ENCODE results near the gene PAAF1.
A peak's percentile ranks its signal among the peaks of the same experiment; 100 is the strongest.

Gene PAAF1, protein sequence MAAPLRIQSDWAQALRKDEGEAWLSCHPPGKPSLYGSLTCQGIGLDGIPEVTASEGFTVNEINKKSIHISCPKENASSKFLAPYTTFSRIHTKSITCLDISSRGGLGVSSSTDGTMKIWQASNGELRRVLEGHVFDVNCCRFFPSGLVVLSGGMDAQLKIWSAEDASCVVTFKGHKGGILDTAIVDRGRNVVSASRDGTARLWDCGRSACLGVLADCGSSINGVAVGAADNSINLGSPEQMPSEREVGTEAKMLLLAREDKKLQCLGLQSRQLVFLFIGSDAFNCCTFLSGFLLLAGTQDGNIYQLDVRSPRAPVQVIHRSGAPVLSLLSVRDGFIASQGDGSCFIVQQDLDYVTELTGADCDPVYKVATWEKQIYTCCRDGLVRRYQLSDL

DNA sequence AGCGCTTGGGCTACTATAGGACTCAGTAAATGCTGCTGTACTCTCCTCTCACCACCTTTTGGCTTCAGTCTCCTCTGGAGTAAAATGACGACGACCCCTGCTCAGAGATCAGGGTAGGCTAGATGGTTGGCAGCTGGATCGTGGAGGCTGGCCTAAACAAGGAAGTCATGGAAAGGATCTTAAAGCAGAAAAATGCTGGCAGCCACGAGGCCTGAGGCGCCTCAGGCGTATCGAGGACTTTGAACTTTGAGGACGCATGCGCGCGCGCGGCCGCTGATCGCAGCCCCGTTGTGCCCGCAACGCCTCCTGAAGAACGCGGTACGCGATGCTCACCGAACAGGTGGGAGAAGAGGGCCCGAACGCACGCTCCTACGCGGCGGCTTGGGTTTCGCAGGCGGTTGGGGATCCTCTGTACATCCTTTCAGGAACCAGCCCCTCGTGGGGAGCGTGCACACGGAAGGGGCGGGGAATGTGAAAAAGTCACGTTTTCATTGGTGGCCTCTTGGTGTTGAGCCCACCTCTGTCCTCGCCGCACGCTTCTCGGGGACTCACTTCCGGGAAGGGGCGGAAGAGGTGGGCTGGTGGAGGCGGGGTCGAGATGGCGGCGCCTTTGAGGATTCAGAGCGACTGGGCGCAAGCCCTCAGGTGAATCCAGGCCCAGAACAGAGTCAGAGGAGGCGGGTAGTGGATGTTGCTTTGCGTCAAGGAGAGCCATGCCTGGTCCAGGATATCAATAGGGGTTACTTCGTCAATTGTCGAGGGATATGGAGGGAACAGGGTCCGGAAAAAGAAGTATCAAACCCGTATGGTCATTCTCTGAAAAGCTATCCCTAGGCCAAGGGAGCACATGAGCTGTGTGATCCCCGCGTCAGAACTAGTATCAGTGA is at the start of gene PAAF1, which contains the start of gene COA4:
TSS of gene PAAF1 (plus strand) at position 576 of the 887 bp plus-strand sequence. CDS start at position 599, 23 bp downstream.
TSS of gene COA4 (minus strand) at position 423 of the 887 bp plus-strand sequence. CDS start 3,468 bp downstream, outside the sequence.
- DNase-seq (ENCODE audit: low read depth in 2 of 3, low spot score in 1 of 3): peak; percentile 92 to 95 (median 93)

DNA sequence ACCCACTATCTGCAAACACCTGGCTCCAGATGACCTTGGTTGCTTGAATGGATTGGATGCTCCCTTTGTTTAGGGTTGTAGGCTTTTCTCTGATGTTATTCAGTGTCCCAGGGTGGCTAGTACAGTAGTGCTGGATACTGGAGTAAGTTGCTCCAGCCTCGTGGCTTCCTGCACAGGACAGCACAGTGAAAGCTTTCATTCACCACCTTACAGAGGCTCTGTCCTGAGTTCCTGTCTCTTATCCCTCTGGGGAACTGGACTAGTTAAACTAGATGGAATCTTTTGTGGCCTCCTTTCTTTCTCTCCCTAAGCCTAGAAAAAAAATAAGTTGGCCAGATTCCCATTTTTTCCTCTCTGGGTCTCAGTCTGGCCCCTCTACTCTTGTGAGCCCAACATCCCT is 46.5 kb upstream of the PAAF1 start:
- no peak for DNase-seq (ENCODE audit: low read depth in 2 of 3, low spot score in 1 of 3)

DNA sequence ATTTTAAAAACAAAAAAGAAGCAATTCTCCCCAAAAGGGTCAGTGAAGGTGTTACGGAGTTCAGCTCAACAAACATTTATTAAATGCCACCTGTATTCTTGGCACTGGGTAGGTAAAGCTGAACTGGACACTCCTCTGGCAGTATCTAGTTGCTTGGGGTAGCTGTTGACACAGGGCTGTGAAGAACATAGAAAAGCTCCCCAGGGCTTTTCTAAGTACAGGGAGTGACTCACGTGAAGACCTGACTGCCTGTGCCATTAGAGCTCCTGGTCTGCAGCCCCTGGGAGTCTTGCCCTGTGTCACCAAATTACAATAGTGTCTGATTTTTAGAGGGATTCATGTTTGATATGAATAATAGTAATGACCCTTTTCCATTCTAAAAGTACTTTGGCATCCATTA is 43.7 kb upstream of the PAAF1 start:
- DNase-seq (ENCODE audit: low read depth in 2 of 3, low spot score in 1 of 3): no peak

DNA sequence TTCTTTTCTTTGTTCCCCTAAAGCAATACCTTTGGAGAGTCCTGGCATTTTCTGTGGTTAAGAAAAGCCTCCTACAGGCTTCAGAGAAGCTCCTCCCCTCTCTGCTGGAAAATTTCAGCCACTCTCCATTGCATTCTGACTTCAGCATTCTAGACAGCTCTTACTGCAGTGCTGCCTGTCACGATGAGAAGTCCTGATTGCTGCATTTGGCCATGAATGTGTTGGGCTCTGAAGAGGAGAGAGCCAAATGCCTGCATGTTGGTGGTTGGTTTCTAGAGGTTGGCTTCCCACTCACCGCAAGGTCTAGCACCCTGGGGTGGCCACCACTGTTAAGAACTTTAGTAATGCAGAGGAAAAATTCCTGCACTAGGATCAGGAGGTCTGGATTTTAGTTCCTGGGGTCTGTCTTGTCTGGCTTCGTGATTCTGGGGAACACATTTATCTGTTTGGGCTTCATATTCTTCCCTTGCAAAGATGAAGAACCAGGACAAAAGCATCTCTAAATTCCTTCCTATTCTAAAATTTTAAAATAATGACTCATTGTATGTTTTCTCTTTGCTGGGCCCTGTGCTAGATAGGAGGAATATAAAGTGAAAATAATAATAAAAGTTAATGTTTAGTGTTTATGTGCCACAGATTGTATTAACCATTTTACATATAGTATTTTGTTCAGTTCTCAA is 38.2 kb upstream of the PAAF1 start:
- DNase-seq (ENCODE audit: low read depth in 2 of 3, low spot score in 1 of 3): no peak

DNA sequence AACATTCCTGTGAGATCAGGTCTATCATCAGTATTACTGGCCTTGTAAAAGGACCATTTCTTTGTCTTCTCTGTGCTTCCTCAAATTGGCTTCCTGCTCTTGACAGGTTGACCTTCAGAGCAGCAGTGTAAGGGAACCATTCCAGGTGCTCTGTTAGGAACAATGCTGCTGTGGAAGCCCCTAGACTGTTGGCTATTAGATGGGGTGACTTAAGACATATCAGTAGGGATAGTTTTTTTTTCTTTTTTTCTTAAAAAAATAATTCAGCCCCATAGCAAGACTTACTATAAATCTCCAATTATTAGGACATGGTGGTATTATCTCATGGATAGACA is 37.7 kb upstream of the PAAF1 start:
- DNase-seq (ENCODE audit: low read depth in 2 of 3, low spot score in 1 of 3): no peak

DNA sequence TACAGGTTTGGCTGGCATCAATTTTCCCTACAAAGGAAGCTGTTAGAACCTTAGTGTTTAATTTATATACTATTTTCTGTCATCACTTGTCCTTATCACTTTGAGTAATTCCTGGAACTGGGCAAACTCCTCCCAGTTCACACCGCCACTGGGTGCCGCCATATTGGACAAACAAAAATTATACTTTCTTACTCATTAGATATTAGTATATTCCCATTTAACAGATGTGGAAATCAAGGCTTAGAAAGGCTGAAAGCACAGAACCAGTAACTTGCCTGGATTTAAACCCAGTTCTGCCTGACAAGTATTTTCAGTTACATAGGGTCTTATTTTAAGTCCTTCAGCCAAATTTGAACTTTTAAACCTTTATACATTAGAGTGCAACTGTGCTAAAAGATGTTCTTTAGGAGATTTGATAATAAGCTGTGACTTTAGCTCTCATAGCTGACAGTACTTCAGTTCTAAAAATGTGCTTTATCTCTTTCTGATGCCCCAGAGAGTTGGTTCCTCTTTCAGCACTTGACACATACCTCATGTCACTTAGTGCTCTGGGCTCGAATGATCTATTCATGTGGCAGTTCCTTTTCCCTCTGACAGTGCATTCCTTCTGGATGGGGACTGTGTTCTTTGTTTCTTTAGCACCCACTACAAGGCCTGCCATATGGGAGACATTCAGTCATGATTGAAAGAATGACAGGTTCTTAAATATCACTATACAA is 25.6 kb upstream of the PAAF1 start:
- no peak for DNase-seq (ENCODE audit: low read depth in 2 of 3, low spot score in 1 of 3)

DNA sequence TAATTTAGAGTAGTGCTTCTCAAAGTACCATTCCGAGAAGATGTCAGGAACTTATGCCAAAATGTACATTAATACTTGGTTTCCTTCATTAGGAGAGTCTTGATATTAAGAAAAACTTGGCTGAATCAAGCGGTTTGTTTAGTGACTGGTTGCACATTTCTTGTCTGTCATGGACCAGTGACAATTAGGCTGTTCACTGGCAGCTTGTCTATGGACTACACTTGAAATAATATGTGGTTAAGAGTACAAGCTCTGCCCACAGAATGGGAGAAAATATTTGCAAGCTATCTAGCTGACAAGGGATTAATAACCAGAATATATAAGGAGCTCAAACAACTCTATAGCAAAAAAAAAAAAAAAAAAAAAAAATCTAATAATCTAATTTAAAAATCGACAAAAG is 24.8 kb upstream of the PAAF1 start:
- DNase-seq (ENCODE audit: low read depth in 2 of 3, low spot score in 1 of 3): no peak

DNA sequence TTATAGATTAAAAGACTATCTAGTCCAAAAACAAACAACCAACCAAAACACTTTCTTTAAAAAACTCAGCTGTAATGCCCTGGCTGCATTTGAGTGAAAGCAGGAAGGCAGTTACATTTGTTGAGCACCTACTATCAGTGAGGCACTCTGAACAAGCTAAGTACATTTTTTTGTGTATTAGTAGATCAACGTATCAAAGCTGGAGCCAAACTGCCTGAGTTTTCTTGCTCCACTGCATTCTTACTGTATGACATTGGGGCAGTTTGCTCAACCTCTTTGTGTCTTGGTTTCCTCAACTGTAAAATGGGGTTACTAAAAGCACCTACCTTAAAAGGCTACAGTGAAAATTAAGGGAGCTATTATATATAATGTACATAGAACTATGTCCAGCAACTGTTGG is 22.1 kb upstream of the PAAF1 start:
- no peak for DNase-seq (ENCODE audit: low read depth in 2 of 3, low spot score in 1 of 3)

DNA sequence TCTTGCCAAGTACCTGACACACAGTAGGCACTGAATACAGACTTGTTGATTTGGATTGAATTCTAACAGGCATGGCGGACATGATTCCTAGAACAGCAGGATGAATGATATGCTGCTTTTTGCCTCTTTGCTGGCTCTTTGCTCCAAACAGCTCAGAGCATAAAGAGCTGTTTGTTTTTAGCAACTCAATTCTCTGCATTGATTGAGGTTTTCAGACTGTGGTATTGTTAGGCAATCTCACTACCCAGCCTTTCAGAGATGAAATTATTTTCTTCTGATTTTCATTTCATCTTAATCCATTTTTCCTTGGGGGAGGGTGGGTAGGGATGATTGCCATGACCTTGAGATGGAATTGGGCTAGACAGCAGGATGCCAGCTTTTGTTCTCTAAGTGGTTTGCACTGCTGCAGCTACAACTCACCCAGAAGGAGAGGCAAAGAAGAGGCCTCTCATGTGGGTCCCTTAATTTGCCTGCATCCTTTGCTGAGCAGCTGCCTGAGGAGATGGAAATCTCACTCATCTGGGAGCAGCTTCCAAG is 20.7 kb upstream of the PAAF1 start:
- no peak for DNase-seq (ENCODE audit: low read depth in 2 of 3, low spot score in 1 of 3)

DNA sequence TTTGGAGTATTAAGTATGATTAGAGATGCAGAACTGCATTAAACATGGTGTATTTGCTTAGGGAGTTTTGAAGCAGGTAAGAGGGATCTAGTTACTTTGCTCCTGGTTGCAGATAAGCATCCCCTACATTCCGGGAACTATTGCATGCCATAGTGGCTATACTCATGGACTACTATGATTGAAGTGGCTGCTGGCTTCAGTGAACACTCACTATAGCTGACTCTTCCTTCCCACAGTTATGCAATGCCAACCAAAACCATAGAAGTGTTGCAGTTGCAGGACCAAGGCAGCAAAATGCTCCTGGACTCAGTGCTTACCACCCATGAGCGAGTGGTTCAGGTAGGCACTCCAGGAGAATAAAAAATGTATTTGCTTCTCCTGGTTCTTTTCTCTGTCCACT is 17.1 kb upstream of the PAAF1 start:
- DNase-seq (ENCODE audit: low read depth in 2 of 3, low spot score in 1 of 3): no peak

DNA sequence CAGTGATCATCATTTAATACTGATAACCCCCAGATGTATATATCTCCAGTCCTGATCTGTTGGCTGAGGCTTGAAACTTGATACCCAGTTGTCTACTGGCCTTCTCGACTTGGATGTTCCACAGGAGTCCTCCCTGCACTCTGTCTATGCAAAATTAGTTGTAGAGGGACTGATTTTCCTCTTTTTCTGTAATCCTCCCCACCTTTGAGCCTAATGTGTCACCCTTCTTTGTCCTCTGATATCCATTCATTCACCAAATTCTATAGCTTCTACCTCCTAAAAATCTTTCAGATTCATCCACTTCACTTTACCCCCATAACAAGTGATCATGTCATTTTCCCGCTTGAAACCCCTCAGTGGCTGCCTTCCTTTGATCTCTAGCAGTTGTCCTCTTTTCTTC is 16.6 kb upstream of the PAAF1 start:
- DNase-seq (ENCODE audit: low read depth in 2 of 3, low spot score in 1 of 3): no peak

DNA sequence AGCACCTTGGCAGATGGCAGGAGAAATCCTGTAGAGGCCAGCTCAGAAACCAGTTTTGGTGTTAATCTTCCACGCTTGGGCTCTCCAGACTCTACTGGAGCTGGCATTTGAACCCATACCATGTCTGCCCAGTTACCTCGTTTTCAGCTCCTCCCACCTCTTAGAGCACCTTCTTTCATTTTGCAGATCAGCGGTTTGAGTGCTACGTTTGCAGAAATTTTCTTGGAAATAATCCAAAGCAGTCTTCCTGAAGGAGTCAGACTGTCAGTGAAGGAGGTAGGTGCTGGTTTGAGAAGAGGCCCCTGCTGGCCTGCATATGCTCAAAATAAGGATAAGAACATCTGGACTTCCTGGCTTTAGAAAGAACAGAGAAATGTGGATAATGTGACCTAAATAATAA is 13.8 kb upstream of the PAAF1 start:
- no peak for DNase-seq (ENCODE audit: low read depth in 2 of 3, low spot score in 1 of 3)

DNA sequence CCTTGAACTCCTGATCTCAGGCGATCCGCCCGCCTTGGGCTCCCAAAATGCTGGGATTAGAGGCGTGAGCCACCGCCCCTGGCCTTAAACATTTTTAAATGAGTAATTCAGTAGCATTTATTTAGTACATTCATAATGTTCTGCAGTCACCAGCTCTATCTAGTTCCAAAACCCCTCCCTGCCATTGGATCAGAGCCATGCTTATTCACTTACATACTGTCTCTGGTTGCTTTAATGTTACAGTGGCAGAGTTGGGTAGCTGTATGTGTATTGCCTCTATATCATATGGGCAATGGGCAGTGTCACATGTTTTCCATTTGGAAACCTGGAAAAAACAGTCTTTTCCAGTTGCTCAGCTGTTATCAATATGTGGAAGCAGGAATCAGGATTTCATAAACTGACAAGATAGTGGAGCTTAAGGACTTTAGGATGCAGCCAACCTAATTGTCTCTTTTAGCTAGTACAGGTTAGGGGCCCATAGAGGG is 10.7 kb upstream of the PAAF1 start:
- no peak for DNase-seq (ENCODE audit: low read depth in 2 of 3, low spot score in 1 of 3)

DNA sequence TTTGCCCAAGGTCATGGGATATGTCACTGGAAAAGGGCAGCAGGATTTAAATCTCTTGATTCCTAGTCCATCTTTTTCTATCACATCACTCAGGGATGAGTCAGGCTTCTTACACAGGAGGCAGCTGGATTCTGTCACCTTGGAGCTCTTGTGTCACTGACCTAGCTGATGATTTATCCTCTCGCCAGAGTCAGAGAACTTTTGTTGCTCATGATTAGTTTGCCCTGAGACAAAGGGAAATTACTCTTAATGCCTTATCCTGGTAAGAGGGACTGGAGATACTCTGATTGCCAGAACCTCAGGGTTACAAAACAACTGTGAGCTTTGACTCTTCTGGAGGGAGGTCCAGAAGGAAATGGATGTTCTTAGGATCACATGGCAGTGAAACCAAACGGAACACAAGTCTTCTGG is 10.2 kb upstream of the PAAF1 start:
- no peak for DNase-seq (ENCODE audit: low read depth in 2 of 3, low spot score in 1 of 3)

DNA sequence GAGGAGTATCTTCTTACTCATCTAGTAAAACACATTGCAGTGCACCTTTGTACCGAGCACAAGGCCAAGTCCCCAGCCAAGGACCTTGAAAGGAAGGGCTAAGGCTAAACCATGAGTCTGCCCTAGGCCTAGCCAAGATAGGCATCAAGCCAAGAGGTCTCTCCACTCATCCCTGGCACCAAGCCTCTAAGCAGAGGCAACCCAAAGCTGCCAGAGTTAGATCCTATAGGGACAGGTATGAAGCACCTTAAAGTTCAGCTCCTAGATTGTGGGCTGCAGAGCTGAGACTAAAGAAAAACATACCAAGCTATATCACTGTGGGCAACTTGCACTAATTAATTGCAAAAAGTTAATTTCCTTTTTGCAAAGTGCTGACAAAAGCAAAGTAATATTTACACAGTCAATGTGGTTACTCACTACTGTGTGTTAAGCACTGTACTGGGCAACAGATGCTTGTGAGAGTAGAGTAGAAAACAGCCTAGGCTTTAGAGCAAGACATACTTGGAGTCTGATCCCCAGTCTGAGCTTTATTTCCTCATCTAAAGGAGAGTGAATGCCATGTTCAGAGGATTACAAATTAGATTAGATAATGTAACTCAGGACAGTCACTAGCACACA is 7.4 kb upstream of the PAAF1 start:
- DNase-seq (ENCODE audit: low read depth in 2 of 3, low spot score in 1 of 3): no peak

DNA sequence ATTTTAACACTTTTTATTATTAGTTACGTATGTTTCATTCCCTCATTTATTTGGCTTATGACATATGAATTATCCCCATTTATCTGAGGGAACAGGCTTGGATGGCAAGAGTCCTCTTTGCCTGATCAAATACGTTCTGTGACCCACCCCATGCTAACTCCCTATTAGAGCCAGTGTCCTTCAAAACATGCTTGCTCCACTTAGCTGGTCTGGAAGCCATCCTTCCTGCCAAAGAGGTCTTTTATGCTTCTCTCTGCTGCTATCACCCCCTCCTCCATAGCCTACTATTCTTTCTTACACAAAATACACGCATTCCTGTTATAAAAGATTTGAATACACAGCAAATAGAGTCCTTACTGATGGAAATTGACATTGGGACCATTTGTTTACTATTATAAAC is 6.5 kb upstream of the PAAF1 start:
- no peak for DNase-seq (ENCODE audit: low read depth in 2 of 3, low spot score in 1 of 3)

DNA sequence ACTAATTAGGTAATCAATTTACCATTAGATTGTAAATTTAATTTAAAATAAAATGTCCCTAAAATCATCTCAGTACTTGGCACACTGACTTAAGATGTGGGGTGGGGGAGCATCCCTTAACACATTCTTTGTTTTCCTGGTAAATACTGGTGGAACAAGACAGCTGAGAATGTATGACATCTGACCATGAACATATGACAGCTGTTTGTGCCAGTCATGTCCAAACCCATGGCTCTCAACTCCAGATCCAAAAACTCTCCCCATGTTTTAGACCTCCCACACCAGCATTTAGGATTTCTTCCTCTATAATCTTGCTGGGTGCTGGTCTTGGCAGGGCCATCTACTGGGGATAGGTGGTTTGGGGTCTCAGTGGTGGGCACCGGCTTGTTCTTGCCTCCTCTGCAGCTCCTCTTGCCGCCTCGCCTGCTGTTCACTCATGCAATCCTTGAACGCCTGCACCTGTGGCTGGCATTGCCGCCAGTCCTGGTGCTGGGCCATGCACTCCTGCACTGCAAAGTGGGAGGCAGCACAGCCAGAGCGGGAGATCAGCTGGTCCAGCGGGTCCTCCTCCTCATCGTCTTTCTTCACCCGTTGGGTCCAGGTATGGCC is 3.9 kb upstream of the PAAF1 start:
- no peak for DNase-seq (ENCODE audit: low read depth in 2 of 3, low spot score in 1 of 3)

DNA sequence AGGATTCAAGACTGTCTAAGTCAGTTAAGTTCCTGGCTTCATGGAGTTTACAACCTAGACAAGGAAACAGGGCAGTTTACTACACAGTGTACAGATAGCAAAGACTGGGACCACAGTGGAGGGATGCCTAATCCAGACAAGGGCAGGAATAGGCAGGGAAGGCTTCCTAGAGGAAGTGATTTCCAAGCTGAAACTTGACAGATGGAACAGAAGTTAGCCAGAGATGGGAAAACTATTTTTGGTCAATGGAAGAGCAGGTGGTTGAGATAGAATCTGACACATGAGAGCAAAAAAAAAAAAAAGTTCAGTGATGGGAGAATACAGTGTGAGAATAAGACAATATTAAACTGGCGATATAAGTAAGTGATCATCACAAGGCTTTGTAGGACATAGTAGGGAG is 1.4 kb upstream of the PAAF1 start:
- DNase-seq (ENCODE audit: low read depth in 2 of 3, low spot score in 1 of 3): no peak

DNA sequence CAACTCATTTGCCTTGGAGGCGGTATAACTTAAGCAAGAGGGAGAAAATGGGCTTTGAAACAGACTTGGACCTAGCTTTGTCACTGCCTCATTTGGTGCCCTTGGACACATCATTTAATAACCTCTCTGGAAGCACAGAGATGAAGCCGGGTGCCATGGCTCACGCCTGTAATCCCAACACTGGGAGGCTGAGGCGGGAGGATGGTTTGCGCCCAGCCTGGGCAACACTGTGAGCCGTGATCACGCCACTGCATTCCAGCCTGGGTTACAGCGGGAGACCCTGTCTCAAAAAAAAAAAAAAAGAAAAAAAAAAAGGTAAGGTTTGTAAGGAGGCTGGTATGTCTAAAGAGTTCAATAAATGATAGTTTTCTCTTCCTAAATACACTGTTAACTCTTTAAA is 959 bp upstream of the PAAF1 start:
- peak in 1 of 3 donors; percentile 12 for DNase-seq (ENCODE audit: low read depth in 2 of 3, low spot score in 1 of 3)

DNA sequence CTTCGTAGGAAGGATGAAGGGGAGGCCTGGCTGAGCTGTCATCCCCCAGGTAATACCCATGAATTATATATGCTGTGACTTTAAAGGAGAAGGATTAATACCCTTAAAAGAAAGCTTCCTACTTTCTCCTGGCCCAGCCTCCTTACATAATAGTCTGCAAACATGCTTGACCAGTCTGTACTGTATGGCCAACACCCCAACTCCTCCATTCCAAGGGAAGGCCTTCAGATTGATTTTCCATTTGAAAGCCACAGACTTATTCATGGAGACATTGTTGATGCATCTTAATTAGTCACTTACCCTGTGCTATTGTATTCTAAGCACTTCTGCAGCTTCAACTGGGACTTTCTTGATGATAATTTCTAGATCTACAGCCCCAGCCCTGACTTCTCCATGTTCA is 2.0 kb downstream of the PAAF1 start:
- no peak for DNase-seq (ENCODE audit: low read depth in 2 of 3, low spot score in 1 of 3)

Data from stimulated activated CD4-positive, alpha-beta T cell treated with anti-CD3 and anti-CD28 coated beads, Interleukin-12 subunit alpha, Interleukin-12 subunit beta, amount 100 ng/mL, for 48 hours (primary cell).